GM12872 (cell line): Measurements from ENCODE around the gene DOCK4.

Experiments
- CTCF ChIP-seq: IDR thresholded peaks from 3 replicates; pipeline ENCODE4 v1.5.1; 2011; ENCODE audit warnings: low read depth, mild to moderate bottlenecking, low read length, moderate library complexity; ENCODE audit not compliant: insufficient read depth

The DOCK4 gene

GRCh38 chr7:111987886-111988285, 218.3 kb downstream of the DOCK4 start:
- no peak for TF ChIP-seq CTCF

GRCh38 chr7:111987115-111987826, 218.9 kb downstream of the DOCK4 start:
- no peak for TF ChIP-seq CTCF

- TF ChIP-seq CTCF: no peak
Observed at GRCh38 chr7:111986601-111987000, 219.6 kb downstream of the DOCK4 start.

GRCh38 chr7:111985798-111986197, 220.4 kb downstream of the DOCK4 start:
- no peak for TF ChIP-seq CTCF

GRCh38 chr7:111982804-111983203, 223.4 kb downstream of the DOCK4 start:
- no peak for TF ChIP-seq CTCF

GRCh38 chr7:111982133-111982532, 224.1 kb downstream of the DOCK4 start:
- TF ChIP-seq CTCF: no peak

- TF ChIP-seq CTCF: no peak
Observed at GRCh38 chr7:111980725-111981124, 225.5 kb downstream of the DOCK4 start.
